ENCODE results near the gene PCDHA10. TPM values are rescaled to one million over a fixed set of nuclear protein-coding genes. Genes with fewer than 3 reads are reported as not detected.
A peak's percentile ranks its signal among the peaks of the same experiment; 100 is the strongest.
"Not testable (repeated sequence)": the region's sequence is repeated elsewhere in the genome, so short reads cannot be mapped to it uniquely, and the experiment has no call there.

Gene PCDHA10, protein sequence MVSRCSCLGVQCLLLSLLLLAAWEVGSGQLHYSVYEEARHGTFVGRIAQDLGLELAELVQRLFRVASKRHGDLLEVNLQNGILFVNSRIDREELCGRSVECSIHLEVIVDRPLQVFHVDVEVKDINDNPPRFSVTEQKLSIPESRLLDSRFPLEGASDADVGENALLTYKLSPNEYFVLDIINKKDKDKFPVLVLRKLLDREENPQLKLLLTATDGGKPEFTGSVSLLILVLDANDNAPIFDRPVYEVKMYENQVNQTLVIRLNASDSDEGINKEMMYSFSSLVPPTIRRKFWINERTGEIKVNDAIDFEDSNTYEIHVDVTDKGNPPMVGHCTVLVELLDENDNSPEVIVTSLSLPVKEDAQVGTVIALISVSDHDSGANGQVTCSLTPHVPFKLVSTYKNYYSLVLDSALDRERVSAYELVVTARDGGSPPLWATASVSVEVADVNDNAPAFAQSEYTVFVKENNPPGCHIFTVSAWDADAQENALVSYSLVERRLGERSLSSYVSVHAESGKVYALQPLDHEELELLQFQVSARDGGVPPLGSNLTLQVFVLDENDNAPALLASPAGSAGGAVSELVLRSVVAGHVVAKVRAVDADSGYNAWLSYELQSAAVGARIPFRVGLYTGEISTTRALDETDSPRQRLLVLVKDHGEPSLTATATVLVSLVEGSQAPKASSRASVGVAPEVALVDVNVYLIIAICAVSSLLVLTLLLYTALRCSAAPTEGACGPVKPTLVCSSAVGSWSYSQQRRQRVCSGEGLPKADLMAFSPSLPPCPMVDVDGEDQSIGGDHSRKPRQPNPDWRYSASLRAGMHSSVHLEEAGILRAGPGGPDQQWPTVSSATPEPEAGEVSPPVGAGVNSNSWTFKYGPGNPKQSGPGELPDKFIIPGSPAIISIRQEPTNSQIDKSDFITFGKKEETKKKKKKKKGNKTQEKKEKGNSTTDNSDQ
- total RNA-seq = under 1 TPM; 0.28 to 0.41 TPM

- H3K27me3 ChIP-seq (replicated peaks; ENCODE audit: insufficient read depth) = no peaks in the 10 kb centered on the region
- H3K4me3 ChIP-seq = peak within 1 kb of the TSS; percentile 19
- no peaks in the 10 kb centered on the region for H3K4me1 ChIP-seq (ENCODE audit: control insufficient read depth in 1 of 2, low read depth in 2 of 2)
- no peak within 1 kb of the TSS for H3K27ac ChIP-seq
- DNase-seq (ENCODE audit: low spot score) (no peak), ATAC-seq (ENCODE audit: insufficient number of reproducible peaks, low FRiP score, low read depth) (no peak)
- H3K9me3 ChIP-seq = peaks cover 23% of the 10 kb centered on the region
- no peaks in the 10 kb centered on the region for H3K36me3 ChIP-seq
- TF ChIP-seq, protein P1, sequence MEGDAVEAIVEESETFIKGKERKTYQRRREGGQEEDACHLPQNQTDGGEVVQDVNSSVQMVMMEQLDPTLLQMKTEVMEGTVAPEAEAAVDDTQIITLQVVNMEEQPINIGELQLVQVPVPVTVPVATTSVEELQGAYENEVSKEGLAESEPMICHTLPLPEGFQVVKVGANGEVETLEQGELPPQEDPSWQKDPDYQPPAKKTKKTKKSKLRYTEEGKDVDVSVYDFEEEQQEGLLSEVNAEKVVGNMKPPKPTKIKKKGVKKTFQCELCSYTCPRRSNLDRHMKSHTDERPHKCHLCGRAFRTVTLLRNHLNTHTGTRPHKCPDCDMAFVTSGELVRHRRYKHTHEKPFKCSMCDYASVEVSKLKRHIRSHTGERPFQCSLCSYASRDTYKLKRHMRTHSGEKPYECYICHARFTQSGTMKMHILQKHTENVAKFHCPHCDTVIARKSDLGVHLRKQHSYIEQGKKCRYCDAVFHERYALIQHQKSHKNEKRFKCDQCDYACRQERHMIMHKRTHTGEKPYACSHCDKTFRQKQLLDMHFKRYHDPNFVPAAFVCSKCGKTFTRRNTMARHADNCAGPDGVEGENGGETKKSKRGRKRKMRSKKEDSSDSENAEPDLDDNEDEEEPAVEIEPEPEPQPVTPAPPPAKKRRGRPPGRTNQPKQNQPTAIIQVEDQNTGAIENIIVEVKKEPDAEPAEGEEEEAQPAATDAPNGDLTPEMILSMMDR (IDR thresholded peaks at IDR 0.05) = no peak
These were observed at the start of gene PCDHA10 for GRCh38 chr5:140855772-140856674. Gene PCDHA10 (plus strand): TSS chr5:140855897. CDS start chr5:140856049, 152 bp downstream.

- Histone ChIP-seq H3K27me3 (replicated peaks; ENCODE audit: insufficient read depth) (no peaks in the 10 kb centered on the region), H3K27ac (no peak within 1 kb of the TSS), H3K4me1 (ENCODE audit: control insufficient read depth in 1 of 2, low read depth in 2 of 2) (no peaks in the 10 kb centered on the region), H3K9me3 (peaks cover 4% of the 10 kb centered on the region), H3K4me3 (peak within 1 kb of the TSS; percentile 63), H3K36me3 (no peaks in the 10 kb centered on the region)
- ATAC-seq (ENCODE audit: insufficient number of reproducible peaks, low FRiP score, low read depth) (no peak), DNase-seq (ENCODE audit: low spot score) (no peak)
- TF ChIP-seq, protein P1 (IDR thresholded peaks at IDR 0.05) = peak; percentile 14
These were observed 48.6 kb upstream of the PCDHA10 start, which contains the start of gene PCDHA4 for GRCh38 chr5:140806834-140807775. Gene PCDHA4 (plus strand): TSS chr5:140807068.

DNA sequence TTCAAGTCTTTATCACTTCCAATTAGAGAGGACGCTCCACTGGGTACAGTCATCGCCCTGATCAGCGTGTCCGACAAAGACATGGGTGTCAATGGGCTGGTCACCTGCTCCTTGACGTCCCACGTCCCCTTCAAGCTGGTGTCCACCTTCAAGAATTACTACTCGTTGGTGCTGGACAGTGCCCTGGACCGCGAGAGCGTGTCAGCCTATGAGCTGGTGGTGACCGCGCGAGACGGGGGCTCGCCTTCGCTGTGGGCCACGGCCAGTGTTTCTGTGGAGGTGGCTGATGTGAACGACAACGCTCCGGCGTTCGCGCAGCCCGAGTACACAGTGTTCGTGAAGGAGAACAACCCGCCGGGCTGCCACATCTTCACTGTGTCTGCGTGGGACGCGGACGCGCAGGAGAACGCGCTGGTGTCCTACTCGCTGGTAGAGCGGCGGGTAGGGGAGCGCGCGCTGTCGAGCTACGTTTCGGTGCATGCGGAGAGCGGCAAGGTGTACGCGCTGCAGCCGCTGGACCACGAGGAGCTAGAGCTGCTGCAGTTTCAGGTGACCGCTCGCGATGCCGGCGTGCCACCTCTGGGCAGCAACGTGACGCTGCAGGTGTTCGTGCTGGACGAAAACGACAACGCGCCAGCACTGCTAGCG lies 47.3 kb upstream of the PCDHA10 start:
- H3K4me3 ChIP-seq; ATAC-seq (ENCODE audit: insufficient number of reproducible peaks, low FRiP score, low read depth); DNase-seq (ENCODE audit: low spot score); H3K36me3 ChIP-seq; H3K9me3 ChIP-seq; H3K4me1 ChIP-seq (ENCODE audit: control insufficient read depth in 1 of 2, low read depth in 2 of 2); H3K27me3 ChIP-seq (replicated peaks; ENCODE audit: insufficient read depth); H3K27ac ChIP-seq: not testable (repeated sequence)

- no peak overlapping the region for H3K4me3 ChIP-seq
- no peaks in the 10 kb centered on the region for H3K9me3 ChIP-seq
- no peaks in the 10 kb centered on the region for H3K4me1 ChIP-seq (ENCODE audit: control insufficient read depth in 1 of 2, low read depth in 2 of 2)
- no peak for ATAC-seq (ENCODE audit: insufficient number of reproducible peaks, low FRiP score, low read depth)
- no peaks in the 10 kb centered on the region for H3K36me3 ChIP-seq
- no peaks in the 10 kb centered on the region for H3K27me3 ChIP-seq (replicated peaks; ENCODE audit: insufficient read depth)
- DNase-seq (ENCODE audit: low spot score) = no peak
- no peak overlapping the region for H3K27ac ChIP-seq
- TF ChIP-seq, protein P1 (IDR thresholded peaks at IDR 0.05) = no peak
These were observed 46.8 kb upstream of the PCDHA10 start for GRCh38 chr5:140808889-140809291.
